BLaER1 treated with 17β-estradiol and CSF1 and Interleukin-3, amounts not matched to agents 10 nM and 100 nM (cell line): ENCODE results near the gene APP.
A peak's percentile ranks its signal among the peaks of the same experiment; 100 is the strongest.

Source experiments
- H3K27ac ChIP-seq, 11 experiments: shearing (Covaris generic); formaldehyde crosslinking; 2 replicates each; pipeline ENCODE4 v1.8.1; 2022
- H3K27me3 ChIP-seq, 11 experiments: shearing (Covaris generic); formaldehyde crosslinking; 2 replicates each; pipeline ENCODE4 v1.8.1; 2022
- H3K36me3 ChIP-seq, 11 experiments: shearing (Covaris generic); formaldehyde crosslinking; 2 replicates each; pipeline ENCODE4 v1.8.1; 2022
- H3K4me1 ChIP-seq, 10 experiments: shearing (Covaris generic); formaldehyde crosslinking; 2 replicates each; pipeline ENCODE4 v1.8.1; 2022
- H3K4me2 ChIP-seq, 11 experiments: shearing (Covaris generic); formaldehyde crosslinking; 2 replicates each; pipeline ENCODE4 v1.8.1; 2022
- H3K4me3 ChIP-seq, 10 experiments: shearing (Covaris generic); formaldehyde crosslinking; 2 replicates each; pipeline ENCODE4 v1.8.1; 2022
- H3K9ac ChIP-seq, 11 experiments: shearing (Covaris generic); formaldehyde crosslinking; 2 replicates each; pipeline ENCODE4 v1.8.1; 2022
- H3K9me3 ChIP-seq, 11 experiments: shearing (Covaris generic); formaldehyde crosslinking; replicated peaks in 1 of 11; 2 replicates each; pipeline ENCODE4 v1.8.1; 2022
- H4K20me1 ChIP-seq, 11 experiments: shearing (Covaris generic); formaldehyde crosslinking; 2 replicates each; pipeline ENCODE4 v1.8.1; 2022
- Cebpa-rat ChIP-seq, 11 experiments: shearing (Covaris generic); IDR thresholded peaks; 2 replicates each; pipeline ENCODE4 v1.8.1; 2022

APP gene

DNA sequence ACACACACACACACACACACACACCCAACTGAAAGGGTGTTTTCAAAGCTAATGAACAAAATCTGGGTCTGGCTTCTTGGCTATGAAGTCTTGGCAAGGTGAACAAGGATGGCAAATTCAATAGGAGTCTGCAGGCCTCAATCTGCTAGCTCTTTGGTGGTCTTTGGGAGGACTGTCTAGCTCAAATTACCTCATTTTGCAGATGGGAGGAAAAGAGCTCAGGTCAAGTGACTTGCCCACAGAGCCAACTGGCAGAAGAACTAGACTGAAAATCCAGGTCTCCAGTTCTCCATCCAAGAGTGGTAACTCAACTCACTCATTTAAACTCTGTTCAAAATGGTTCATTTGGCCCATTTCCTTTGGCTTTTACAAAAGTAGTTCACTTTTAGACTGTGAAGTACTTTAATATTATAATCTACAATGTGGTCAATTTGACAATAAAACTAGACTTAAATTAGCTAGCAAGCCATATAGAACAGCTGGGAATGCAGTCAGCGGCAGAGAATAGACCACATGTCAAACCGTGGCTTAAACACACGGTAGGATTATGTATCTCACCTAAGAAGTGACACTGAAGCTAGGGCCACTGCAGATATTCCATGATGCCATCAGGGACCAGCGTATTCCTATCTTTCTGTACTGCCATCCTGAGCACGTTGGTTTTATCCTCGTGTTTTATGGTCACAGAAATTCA lies 112.9 kb downstream of the APP start:
- H3K27ac ChIP-seq: no peak overlapping the region
- H3K36me3 ChIP-seq: peaks cover 21 to 53% (median 33%) of the 10 kb centered on the region in 11 experiments
- no peaks in the 10 kb centered on the region for H3K9me3 ChIP-seq
- H3K9ac ChIP-seq: no peak overlapping the region
- H4K20me1 ChIP-seq: peaks cover 9 to 81% (median 47%) of the 10 kb centered on the region in 11 experiments; a peak in 18 of 22 replicates
- H3K4me3 ChIP-seq: no peak overlapping the region
- no peak overlapping the region for H3K4me2 ChIP-seq
- H3K27me3 ChIP-seq: no peaks in the 10 kb centered on the region
- no peak for TF ChIP-seq Cebpa-rat (IDR thresholded peaks at IDR 0.05)
- H3K4me1 ChIP-seq: peaks cover 0 to 19% (median 8%) of the 10 kb centered on the region in 10 experiments; a peak in 12 of 20 replicates

DNA sequence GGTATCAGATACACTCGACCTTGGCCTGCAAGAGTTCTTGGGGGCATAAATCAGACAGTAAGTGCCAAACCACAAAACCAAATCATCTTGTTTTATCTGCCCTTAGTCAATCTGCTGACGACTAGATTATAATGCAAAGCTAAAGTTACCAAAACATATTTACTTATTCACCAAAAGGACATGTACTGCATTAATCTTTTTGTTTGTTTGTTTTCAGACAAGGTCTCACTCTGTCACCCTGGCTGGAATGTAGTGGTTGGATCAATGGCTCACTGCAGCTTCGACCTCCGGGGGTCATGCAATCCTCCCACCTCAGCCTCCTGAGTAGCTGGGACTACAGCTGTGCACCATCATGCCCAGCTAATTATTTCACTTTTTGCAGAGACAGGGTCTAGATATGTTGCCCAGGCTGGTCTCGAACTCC lies 114.7 kb downstream of the APP start:
- TF ChIP-seq Cebpa-rat (IDR thresholded peaks at IDR 0.05): no peak
- H4K20me1 ChIP-seq: peaks cover 9 to 64% (median 39%) of the 10 kb centered on the region in 11 experiments; a peak in 18 of 22 replicates
- no peak overlapping the region for H3K4me3 ChIP-seq
- H3K36me3 ChIP-seq: peaks cover 39 to 56% (median 45%) of the 10 kb centered on the region in 11 experiments
- H3K27me3 ChIP-seq: no peaks in the 10 kb centered on the region
- no peaks in the 10 kb centered on the region for H3K9me3 ChIP-seq
- no peak overlapping the region for H3K27ac ChIP-seq
- H3K4me2 ChIP-seq: peak overlapping the region in 4 of 11 experiments; percentile 3 to 24 (median 10); a peak in 4 of 22 replicates
- peaks cover 0 to 19% (median 8%) of the 10 kb centered on the region in 10 experiments; a peak in 12 of 20 replicates for H3K4me1 ChIP-seq
- no peak overlapping the region for H3K9ac ChIP-seq

DNA sequence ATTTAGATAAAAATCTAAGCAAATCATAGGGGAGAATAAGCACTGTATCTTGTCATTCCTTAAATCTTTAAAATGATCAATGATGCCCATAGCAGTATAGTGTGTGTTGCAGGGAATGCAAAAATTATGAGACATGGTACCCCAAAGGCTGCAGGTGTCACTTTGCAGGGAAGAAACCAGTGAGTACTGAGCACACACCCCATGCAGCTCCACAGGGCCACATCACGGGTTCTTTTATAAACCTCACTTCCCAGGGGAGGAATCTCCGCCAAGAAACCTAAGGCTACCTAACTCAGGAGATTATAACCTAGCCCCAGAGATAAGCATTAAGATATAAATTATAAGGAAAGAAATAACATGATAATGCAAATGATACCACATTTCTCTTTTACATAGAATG lies 115.6 kb downstream of the APP start:
- no peaks in the 10 kb centered on the region for H3K27me3 ChIP-seq
- H3K9me3 ChIP-seq: no peaks in the 10 kb centered on the region
- no peak for TF ChIP-seq Cebpa-rat (IDR thresholded peaks at IDR 0.05)
- H3K4me3 ChIP-seq: no peak overlapping the region
- no peak overlapping the region for H3K27ac ChIP-seq
- peaks cover 43 to 58% (median 47%) of the 10 kb centered on the region in 11 experiments for H3K36me3 ChIP-seq
- H3K9ac ChIP-seq: no peak overlapping the region
- peak overlapping the region in 2 of 11 experiments; percentile 3 to 18; a peak in 1 of 22 replicates for H3K4me2 ChIP-seq
- peaks cover 9 to 58% (median 32%) of the 10 kb centered on the region in 11 experiments; a peak in 18 of 22 replicates for H4K20me1 ChIP-seq
- H3K4me1 ChIP-seq: peaks cover 0 to 19% (median 8%) of the 10 kb centered on the region in 10 experiments; a peak in 12 of 20 replicates

- peaks cover 0 to 19% (median 8%) of the 10 kb centered on the region in 10 experiments; a peak in 12 of 20 replicates for H3K4me1 ChIP-seq
- peaks cover 64 to 71% (median 65%) of the 10 kb centered on the region in 11 experiments for H3K36me3 ChIP-seq
- no peak for TF ChIP-seq Cebpa-rat (IDR thresholded peaks at IDR 0.05)
- H3K4me2 ChIP-seq: no peak overlapping the region
- no peaks in the 10 kb centered on the region for H3K27me3 ChIP-seq
- H3K4me3 ChIP-seq: no peak overlapping the region
- H3K9me3 ChIP-seq: peaks cover 0 to under 1% (median 0%) of the 10 kb centered on the region in 11 experiments; a peak in 1 of 22 replicates
- no peak overlapping the region for H3K9ac ChIP-seq
- H4K20me1 ChIP-seq: peaks cover 9 to 45% (median 20%) of the 10 kb centered on the region in 11 experiments; a peak in 17 of 22 replicates
- H3K27ac ChIP-seq: no peak overlapping the region
Measured at GRCh38 chr21:26052057-26052456, 118.5 kb downstream of the APP start.

- H3K27ac ChIP-seq: no peak overlapping the region
- peaks cover 0 to 15% (median 5%) of the 10 kb centered on the region in 10 experiments; a peak in 12 of 20 replicates for H3K4me1 ChIP-seq
- no peaks in the 10 kb centered on the region for H3K27me3 ChIP-seq
- no peak overlapping the region for H3K4me2 ChIP-seq
- H3K4me3 ChIP-seq: no peak overlapping the region
- peaks cover 0 to 11% (median 1%) of the 10 kb centered on the region in 11 experiments; a peak in 6 of 22 replicates for H3K9me3 ChIP-seq
- peaks cover 76 to 83% (median 77%) of the 10 kb centered on the region in 11 experiments for H3K36me3 ChIP-seq
- peaks cover 6 to 35% (median 17%) of the 10 kb centered on the region in 11 experiments; a peak in 17 of 22 replicates for H4K20me1 ChIP-seq
- TF ChIP-seq Cebpa-rat (IDR thresholded peaks at IDR 0.05): no peak
- no peak overlapping the region for H3K9ac ChIP-seq
Measured at GRCh38 chr21:26050857-26051256, 119.7 kb downstream of the APP start.

DNA sequence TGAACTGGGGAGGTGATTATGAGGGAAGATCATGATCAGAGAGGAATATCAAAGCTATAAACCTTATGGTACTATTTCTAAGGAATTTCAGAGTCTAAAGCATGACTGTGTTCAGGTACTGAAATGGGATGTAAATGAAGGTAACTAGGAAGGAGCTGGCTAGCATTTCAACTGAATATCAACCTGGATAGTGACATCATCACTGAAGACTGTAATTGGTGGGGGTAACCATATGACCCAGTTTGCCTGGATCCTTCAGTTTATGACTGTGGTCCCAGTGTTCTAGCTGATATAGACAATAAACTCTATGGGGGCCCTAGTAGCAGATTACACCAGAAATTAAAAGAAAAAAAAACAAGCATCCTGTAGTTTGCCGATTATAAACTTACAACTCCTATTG lies 120.8 kb downstream of the APP start:
- Histone ChIP-seq H3K4me1 (peaks cover 0 to 5% (median 0%) of the 10 kb centered on the region in 10 experiments; a peak in 3 of 20 replicates), H3K9ac (no peak overlapping the region), H3K27ac (no peak overlapping the region), H4K20me1 (peaks cover 0 to 25% (median 6%) of the 10 kb centered on the region in 11 experiments; a peak in 12 of 22 replicates), H3K27me3 (no peaks in the 10 kb centered on the region), H3K36me3 (peaks cover 86 to 93% (median 87%) of the 10 kb centered on the region in 11 experiments), H3K9me3 (peaks cover 0 to 13% (median 5%) of the 10 kb centered on the region in 11 experiments; a peak in 6 of 22 replicates), H3K4me2 (no peak overlapping the region), H3K4me3 (no peak overlapping the region)
- no peak for TF ChIP-seq Cebpa-rat (IDR thresholded peaks at IDR 0.05)

DNA sequence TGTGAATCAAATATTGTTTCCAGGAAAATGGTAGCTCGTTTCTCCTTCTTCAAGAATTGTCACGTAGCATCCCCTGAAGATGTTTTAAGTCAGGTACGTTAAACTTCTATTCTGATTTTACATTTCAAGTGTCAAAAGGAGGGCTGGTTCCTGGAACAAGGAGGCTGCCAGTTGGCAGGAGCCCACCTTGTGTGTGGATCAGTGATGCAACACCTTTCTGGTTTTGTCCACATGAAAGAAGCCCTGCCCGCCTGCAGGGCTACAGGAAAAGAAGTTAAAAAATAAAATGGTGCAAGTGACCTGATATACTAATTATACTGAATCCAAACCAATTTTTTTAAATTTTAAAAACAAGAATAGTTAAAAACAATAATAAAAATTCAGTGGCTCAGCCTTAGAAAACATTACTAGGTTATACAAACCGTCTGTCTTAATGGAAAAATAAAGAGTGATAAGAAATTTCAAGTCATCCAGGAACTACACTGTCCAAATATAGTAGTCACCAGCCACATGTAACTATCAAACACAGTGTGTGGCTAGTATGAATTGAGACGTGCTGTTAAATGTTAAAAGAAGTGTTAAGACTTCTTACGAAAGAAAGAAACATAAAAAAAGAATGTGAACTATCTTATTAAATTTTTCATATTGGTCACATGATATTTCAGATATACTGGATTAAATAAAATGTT lies 123.1 kb downstream of the APP start:
- Histone ChIP-seq H3K9me3 (peaks cover 0 to 13% (median 5%) of the 10 kb centered on the region in 11 experiments; a peak in 6 of 22 replicates), H3K4me3 (no peak overlapping the region), H3K9ac (no peak overlapping the region), H3K36me3 (peaks cover 90 to 100% (median 98%) of the 10 kb centered on the region in 11 experiments), H3K27ac (no peak overlapping the region), H3K27me3 (no peaks in the 10 kb centered on the region), H3K4me1 (no peaks in the 10 kb centered on the region), H3K4me2 (no peak overlapping the region), H4K20me1 (peaks cover 0 to 15% (median 0%) of the 10 kb centered on the region in 11 experiments; a peak in 5 of 22 replicates)
- no peak for TF ChIP-seq Cebpa-rat (IDR thresholded peaks at IDR 0.05)

- H3K9ac ChIP-seq: no peak overlapping the region
Measured at GRCh38 chr21:26043891-26044290, 126.7 kb downstream of the APP start.

More at GRCh38 chr21:26043891-26044290, 126.7 kb downstream of the APP start:
- no peak overlapping the region for H3K27ac ChIP-seq
- peaks cover 0 to 9% (median 0%) of the 10 kb centered on the region in 11 experiments; a peak in 2 of 22 replicates for H4K20me1 ChIP-seq
- H3K4me2 ChIP-seq: no peak overlapping the region
- H3K9me3 ChIP-seq: peaks cover 0 to 13% (median 5%) of the 10 kb centered on the region in 11 experiments; a peak in 6 of 22 replicates
- 0 out of 20 replicates have a peak, but pooled peaks cover 0 to 6% (median 0%) of the 10 kb centered on the region in 10 experiments for H3K4me1 ChIP-seq
- H3K27me3 ChIP-seq: no peaks in the 10 kb centered on the region
- no peak overlapping the region for H3K4me3 ChIP-seq
- no peak for TF ChIP-seq Cebpa-rat (IDR thresholded peaks at IDR 0.05)
- H3K36me3 ChIP-seq: peaks cover 60 to 95% (median 78%) of the 10 kb centered on the region in 11 experiments
